ENCODE measurements around the gene TADA3.
A peak's percentile ranks its signal among the peaks of the same experiment; 100 is the strongest.

Gene TADA3

GRCh38 chr3:9809615-9810432 lies 17.6 kb upstream of the TADA3 start, which contains the start of gene TTLL3:
Gene TTLL3, plus strand, starts transcription at chr3:9810262. Its CDS starts 400 bp downstream, at chr3:9810662.
- peak; percentile 65 for DNase-seq (ENCODE audit: low read depth)
- H3K4me3 ChIP-seq (ENCODE audit: low read depth, low read length): peak within 1 kb of the TSS; percentile 64
- TF ChIP-seq CTCF (conservative IDR thresholded peaks at IDR 0.05; ENCODE audit: low read depth, low read length): no peak

- peak overlapping the region; percentile 64 for H3K4me3 ChIP-seq (ENCODE audit: low read depth, low read length)
- no peak for TF ChIP-seq CTCF (conservative IDR thresholded peaks at IDR 0.05; ENCODE audit: low read depth, low read length)
- DNase-seq (ENCODE audit: low read depth): no peak
Observed at GRCh38 chr3:9809239-9809614, 17.0 kb upstream of the TADA3 start.

GRCh38 chr3:9808345-9809037 lies 16.2 kb upstream of the TADA3 start:
- peak; percentile 42 for TF ChIP-seq CTCF (conservative IDR thresholded peaks at IDR 0.05; ENCODE audit: low read depth, low read length)
- no peak overlapping the region for H3K4me3 ChIP-seq (ENCODE audit: low read depth, low read length)
- peak; percentile 45 for DNase-seq (ENCODE audit: low read depth)

- no peak for TF ChIP-seq CTCF (conservative IDR thresholded peaks at IDR 0.05; ENCODE audit: low read depth, low read length)
- H3K4me3 ChIP-seq (ENCODE audit: low read depth, low read length): no peak overlapping the region
- DNase-seq (ENCODE audit: low read depth): no peak
Observed at GRCh38 chr3:9807981-9808344, 15.7 kb upstream of the TADA3 start.

- DNase-seq (ENCODE audit: low read depth): no peak
- TF ChIP-seq CTCF (conservative IDR thresholded peaks at IDR 0.05; ENCODE audit: low read depth, low read length): no peak
- no peak overlapping the region for H3K4me3 ChIP-seq (ENCODE audit: low read depth, low read length)
Observed at GRCh38 chr3:9806688-9807589, 14.7 kb upstream of the TADA3 start.

- no peak overlapping the region for H3K4me3 ChIP-seq (ENCODE audit: low read depth, low read length)
- no peak for TF ChIP-seq CTCF (conservative IDR thresholded peaks at IDR 0.05; ENCODE audit: low read depth, low read length)
- no peak for DNase-seq (ENCODE audit: low read depth)
Observed at GRCh38 chr3:9806137-9806536, 13.9 kb upstream of the TADA3 start.

All from choroid plexus epithelial cell (primary cell).